WTC11 (cell line): ENCODE results near the gene ANO1. TPM values are rescaled to one million over a fixed set of nuclear protein-coding genes. Genes with fewer than 3 reads are reported as not detected.
A peak's percentile ranks its signal among the peaks of the same experiment; 100 is the strongest.

Source experiments
- ATAC-seq: fragments of 200-7000 bp; cut with Tn5 transposase; 2 replicates; pipeline ENCODE4 v1.10.0; 2021; ENCODE audit warnings: mild to moderate bottlenecking, moderate library complexity
- CTCF ChIA-PET: fragments of 300-600 bp; sonication (Branson Sonifier 250); formaldehyde crosslinking; loops from one replicate; lab custom pipeline; 2021; ENCODE audit warnings: antibody characterized with exemption; lab: Charles Lee
- POLR2A ChIA-PET: fragments of 350-600 bp; sonication (Branson Sonifier 250); formaldehyde crosslinking; loops from one replicate; lab custom pipeline; 2021; ENCODE audit warnings: antibody characterized with exemption; lab: Charles Lee
- DNase-seq: peaks from one replicate; pipeline ENCODE4 v3.0.0; 2021; ENCODE audit warnings: low spot score
- H3K27ac Mint-ChIP-seq: 2 replicates; pipeline ENCODE4 v1.8.0; 2021; ENCODE audit warnings: mixed read lengths
- H3K27me3 Mint-ChIP-seq: 2 replicates; pipeline ENCODE4 v1.8.0; 2021; ENCODE audit warnings: low read depth, mild to moderate bottlenecking, moderate library complexity, mixed read lengths
- H3K36me3 Mint-ChIP-seq: 2 replicates; pipeline ENCODE4 v1.8.0; 2021; ENCODE audit warnings: mixed read lengths
- H3K4me1 Mint-ChIP-seq: 2 replicates; pipeline ENCODE4 v1.8.0; 2022; ENCODE audit warnings: mixed read lengths
- H3K4me3 Mint-ChIP-seq: 2 replicates; pipeline ENCODE4 v1.8.0; 2021; ENCODE audit warnings: mild to moderate bottlenecking, moderate library complexity, mixed read lengths
- H3K9me3 Mint-ChIP-seq: 2 replicates; pipeline ENCODE4 v1.8.0; 2021; ENCODE audit warnings: mixed read lengths
- ATF2 ChIP-seq: sonication (generic); formaldehyde crosslinking; IDR thresholded peaks from 2 replicates; pipeline ENCODE4 v1.8.1; 2022; ENCODE audit warnings: low read depth, missing genetic modification reagents, borderline replicate concordance
- ERG ChIP-seq: fragments of 250-450 bp; sonication (Bioruptor Pico); IDR thresholded peaks from 2 replicates; pipeline ENCODE4 v1.8.0; 2021; ENCODE audit warnings: mild to moderate bottlenecking
- FOXK1 ChIP-seq: sonication (generic); formaldehyde crosslinking; IDR thresholded peaks from 2 replicates; pipeline ENCODE4 v1.8.0; 2022; ENCODE audit warnings: mild to moderate bottlenecking, moderate library complexity, missing genetic modification reagents
- FOXP1 ChIP-seq: sonication (generic); formaldehyde crosslinking; IDR thresholded peaks from 2 replicates; pipeline ENCODE4 v1.8.0; 2022; ENCODE audit warnings: missing genetic modification reagents, mild to moderate bottlenecking, moderate library complexity, borderline replicate concordance
- GTF2I ChIP-seq: fragments of 250-450 bp; sonication (Bioruptor Pico); conservative IDR thresholded peaks from 2 replicates; pipeline ENCODE4 v1.4.0; 2021; ENCODE audit warnings: mild to moderate bottlenecking
- JUN ChIP-seq: sonication (generic); formaldehyde crosslinking; IDR thresholded peaks from 2 replicates; pipeline ENCODE4 v1.8.0; 2023; ENCODE audit warnings: mild to moderate bottlenecking, missing genetic modification reagents
- MAX ChIP-seq: sonication (generic); formaldehyde crosslinking; IDR thresholded peaks from 2 replicates; pipeline ENCODE4 v1.8.0; 2022; ENCODE audit warnings: mild to moderate bottlenecking, missing genetic modification reagents
- MLX ChIP-seq: sonication (generic); formaldehyde crosslinking; IDR thresholded peaks from 2 replicates; pipeline ENCODE4 v1.8.1; 2023; ENCODE audit warnings: mild to moderate bottlenecking, missing genetic modification reagents, moderate library complexity
- MYBL2 ChIP-seq: sonication (generic); formaldehyde crosslinking; IDR thresholded peaks from 2 replicates; pipeline ENCODE4 v1.8.1; 2023; ENCODE audit warnings: mild to moderate bottlenecking, moderate library complexity, missing genetic modification reagents
- NFATC4 ChIP-seq: fragments of 250-450 bp; sonication (Bioruptor Pico); IDR thresholded peaks from 2 replicates; pipeline ENCODE4 v1.9.0; 2021; ENCODE audit warnings: mild to moderate bottlenecking
- NR3C1 ChIP-seq: sonication (generic); formaldehyde crosslinking; conservative IDR thresholded peaks from 2 replicates; pipeline ENCODE4 v1.8.1; 2023; ENCODE audit warnings: low read depth, mild to moderate bottlenecking, missing genetic modification reagents
- PRRX2 ChIP-seq: fragments of 250-450 bp; sonication (Bioruptor Pico); IDR thresholded peaks from 2 replicates; pipeline ENCODE4 v1.8.0; 2021; ENCODE audit warnings: mild to moderate bottlenecking
- TP53 ChIP-seq: sonication (generic); formaldehyde crosslinking; IDR thresholded peaks from 2 replicates; pipeline ENCODE4 v1.8.1; 2023; ENCODE audit warnings: mild to moderate bottlenecking, missing genetic modification reagents
- ZNF121 ChIP-seq: sonication (generic); formaldehyde crosslinking; IDR thresholded peaks from 2 replicates; pipeline ENCODE4 v1.8.0; 2023; ENCODE audit warnings: missing genetic modification reagents
- ZNF232 ChIP-seq: sonication (generic); formaldehyde crosslinking; IDR thresholded peaks from 2 replicates; pipeline ENCODE4 v1.8.0; 2022; ENCODE audit warnings: mild to moderate bottlenecking, missing genetic modification reagents
- ZNF263 ChIP-seq: sonication (generic); formaldehyde crosslinking; IDR thresholded peaks from 2 replicates; pipeline ENCODE4 v1.8.1; 2022; ENCODE audit warnings: low read depth, mild to moderate bottlenecking, moderate library complexity, missing genetic modification reagents
- ZNF281 ChIP-seq: sonication (generic); formaldehyde crosslinking; IDR thresholded peaks from 2 replicates; pipeline ENCODE4 v1.8.0; 2023; ENCODE audit warnings: mild to moderate bottlenecking, missing genetic modification reagents
- ZNF512 ChIP-seq: sonication (generic); formaldehyde crosslinking; IDR thresholded peaks from 2 replicates; pipeline ENCODE4 v1.8.1; 2022; ENCODE audit warnings: missing genetic modification reagents, borderline replicate concordance
- total RNA-seq: library from RNA; stranded (reverse); gene quantifications from 3 replicates; pipeline ENCODE4 v1.2.3, GENCODE V29; 2021

The ANO1 gene
- total RNA-seq, 1 experiment from 2014 or later: 4.1 TPM

- CTCF ChIA-PET: interaction anchor here (0.9 to 3.3 kb wide), 17 partner anchors 15 to 252 kb away, joined by 3 to 30 read pairs (median 4); no protein-coding TSS in a partner anchor
- Mint-ChIP-seq H3K4me1 (peaks cover 35% of the 10 kb centered on the region), H3K27ac (peak overlapping the region; percentile 3; the same call in 1 of the 2 replicates), H3K4me3 (peak overlapping the region; percentile 57), H3K27me3 (peaks cover 28% of the 10 kb centered on the region), H3K36me3 (no peaks in the 10 kb centered on the region), H3K9me3 (no peaks in the 10 kb centered on the region)
- TF ChIP-seq TP53 (CRISPR knock-in tag): no peak
- peak; percentile 68; the same call in 1 of the 2 replicates for TF ChIP-seq MYBL2 (CRISPR knock-in tag)
- peak; percentile 74; the same call in 1 of the 2 replicates for TF ChIP-seq FOXP1 (CRISPR knock-in tag)
- TF ChIP-seq MAX (CRISPR knock-in tag): peak; percentile 46; the same call in 1 of the 2 replicates
- peak; percentile 59; the same call in 1 of the 2 replicates for TF ChIP-seq GTF2I (CRISPR knock-in tag)
- peak; percentile 79; the same call in 1 of the 2 replicates for TF ChIP-seq ZNF121
- TF ChIP-seq ERG (CRISPR knock-in tag): no peak
- ATAC-seq (peak; percentile 37), DNase-seq (peak; percentile 33)
- POLR2A ChIA-PET: interaction anchor here (0.6 to 1.0 kb wide), 2 partner anchors 176 to 774 kb away, joined by 3 to 4 read pairs; no protein-coding TSS in a partner anchor
Measured at GRCh38 chr11:70140711-70141485, 62.8 kb downstream of the ANO1 start.

GRCh38 chr11:70141486-70142220 lies 63.5 kb downstream of the ANO1 start:
- POLR2A ChIA-PET: interaction anchor here (0.6 to 1.0 kb wide), 2 partner anchors 177 to 773 kb away, joined by 3 to 4 read pairs; no protein-coding TSS in a partner anchor
- Mint-ChIP-seq H3K27ac (no peak overlapping the region), H3K9me3 (no peaks in the 10 kb centered on the region), H3K27me3 (peaks cover 28% of the 10 kb centered on the region), H3K4me1 (peaks cover 38% of the 10 kb centered on the region), H3K36me3 (no peaks in the 10 kb centered on the region), H3K4me3 (peak overlapping the region; percentile 57)
- CTCF ChIA-PET: interaction anchor here (0.9 to 3.3 kb wide), 18 partner anchors 9 to 253 kb away, joined by 3 to 30 read pairs (median 4); no protein-coding TSS in a partner anchor
- DNase-seq (no peak), ATAC-seq (peak; percentile 41)
- TF ChIP-seq ZNF512 (CRISPR knock-in tag) (no peak), MYBL2 (CRISPR knock-in tag) (no peak), FOXK1 (no peak), ATF2 (CRISPR knock-in tag) (no peak)

- Mint-ChIP-seq H3K4me3 (peak overlapping the region; percentile 52), H3K9me3 (no peaks in the 10 kb centered on the region), H3K4me1 (peaks cover 42% of the 10 kb centered on the region), H3K27ac (no peak overlapping the region), H3K27me3 (peaks cover 28% of the 10 kb centered on the region), H3K36me3 (no peaks in the 10 kb centered on the region)
- no peak for TF ChIP-seq ZNF263
- no peak for TF ChIP-seq MYBL2 (CRISPR knock-in tag)
- no peak for TF ChIP-seq NR3C1 (CRISPR knock-in tag)
- no peak for TF ChIP-seq MLX
- no peak for TF ChIP-seq ZNF232
- no peak for TF ChIP-seq JUN
- no peak for TF ChIP-seq ZNF281 (CRISPR knock-in tag)
- no peak for TF ChIP-seq NFATC4 (CRISPR knock-in tag)
- no peak for TF ChIP-seq PRRX2 (CRISPR knock-in tag)
- no peak; the same call in 1 of the 2 replicates for ATAC-seq
- ChIA-PET POLR2A (no interaction called here), CTCF (interaction anchor here (1.3 to 3.3 kb wide), 13 partner anchors 10 to 253 kb away, joined by 3 to 30 read pairs (median 4); no protein-coding TSS in a partner anchor)
- DNase-seq: no peak
Measured at GRCh38 chr11:70142221-70142875, 64.2 kb downstream of the ANO1 start.
